IPS DF 19.7 (cell line): ENCODE data around the gene IRF9.

Source experiments
- DNase-seq: peaks from one replicate; pipeline ENCODE4 v3.0.0-alpha.2; 2013; ENCODE audit warnings: low read depth, low spot score

Gene IRF9

GRCh38 chr14:24131549-24131966 is 29.5 kb upstream of the IRF9 start:
- no peak for DNase-seq

- DNase-seq: no peak
Observed at GRCh38 chr14:24132061-24132685, 28.9 kb upstream of the IRF9 start.

DNA sequence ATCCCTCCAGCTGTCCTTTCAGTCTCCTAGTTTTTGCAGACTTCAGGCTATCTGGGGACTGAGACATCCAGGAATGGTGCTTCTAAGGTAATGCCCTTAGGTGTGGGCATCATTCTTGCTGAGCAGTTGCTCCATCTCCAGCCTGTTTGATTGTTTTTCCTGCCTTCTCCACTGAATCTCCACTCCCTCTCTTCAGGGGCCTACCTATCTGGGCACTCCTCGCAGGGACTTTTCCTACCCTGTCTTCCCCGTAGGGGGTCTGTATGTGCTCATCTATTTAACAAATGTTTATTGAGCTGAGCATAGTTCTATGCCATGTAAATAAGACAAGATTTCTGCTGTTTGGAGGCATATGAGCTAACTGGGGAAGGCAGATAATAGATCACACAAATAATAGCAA is 28.1 kb upstream of the IRF9 start:
- DNase-seq: no peak

DNA sequence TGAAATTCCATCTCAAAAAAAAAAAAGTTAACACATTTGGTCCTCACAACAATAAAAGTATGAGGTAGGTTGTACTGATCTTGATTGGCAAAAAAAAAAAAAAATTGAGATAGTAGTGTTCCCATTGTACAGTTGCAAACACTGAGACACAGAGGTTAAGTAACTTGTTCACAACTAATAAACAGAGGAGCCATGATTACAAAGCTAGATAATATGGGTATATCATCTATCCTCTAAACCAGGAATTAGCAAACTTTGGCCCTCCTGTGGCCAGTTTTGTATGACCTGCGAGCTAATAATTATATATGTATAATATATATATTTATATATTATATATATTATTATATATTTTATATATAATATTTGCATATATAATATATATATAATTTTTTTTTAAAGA is 27.3 kb upstream of the IRF9 start:
- no peak for DNase-seq

DNA sequence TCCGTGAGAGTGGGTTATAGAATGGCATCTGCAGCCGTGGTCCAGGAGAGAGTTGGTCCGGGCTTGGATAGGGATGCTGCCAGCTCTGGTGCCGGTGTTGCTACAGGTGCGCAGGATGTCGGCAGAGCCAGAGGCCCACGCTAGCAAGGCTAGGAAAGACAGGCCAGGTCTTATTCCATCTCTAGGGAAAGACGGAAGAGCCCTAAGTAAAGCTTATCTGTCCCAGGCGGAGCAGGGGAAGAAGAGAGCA is 25.6 kb upstream of the IRF9 start:
- no peak for DNase-seq

GRCh38 chr14:24135834-24136683 is 25.0 kb upstream of the IRF9 start, which contains the start of gene PSME1:
Gene PSME1, plus strand, starts transcription at chr14:24136194. Its CDS starts 69 bp downstream, at chr14:24136263.
- DNase-seq: no peak

- no peak for DNase-seq
Observed at GRCh38 chr14:24136684-24137528, 24.2 kb upstream of the IRF9 start.

GRCh38 chr14:24137529-24138395 is 23.3 kb upstream of the IRF9 start:
- no peak for DNase-seq

DNA sequence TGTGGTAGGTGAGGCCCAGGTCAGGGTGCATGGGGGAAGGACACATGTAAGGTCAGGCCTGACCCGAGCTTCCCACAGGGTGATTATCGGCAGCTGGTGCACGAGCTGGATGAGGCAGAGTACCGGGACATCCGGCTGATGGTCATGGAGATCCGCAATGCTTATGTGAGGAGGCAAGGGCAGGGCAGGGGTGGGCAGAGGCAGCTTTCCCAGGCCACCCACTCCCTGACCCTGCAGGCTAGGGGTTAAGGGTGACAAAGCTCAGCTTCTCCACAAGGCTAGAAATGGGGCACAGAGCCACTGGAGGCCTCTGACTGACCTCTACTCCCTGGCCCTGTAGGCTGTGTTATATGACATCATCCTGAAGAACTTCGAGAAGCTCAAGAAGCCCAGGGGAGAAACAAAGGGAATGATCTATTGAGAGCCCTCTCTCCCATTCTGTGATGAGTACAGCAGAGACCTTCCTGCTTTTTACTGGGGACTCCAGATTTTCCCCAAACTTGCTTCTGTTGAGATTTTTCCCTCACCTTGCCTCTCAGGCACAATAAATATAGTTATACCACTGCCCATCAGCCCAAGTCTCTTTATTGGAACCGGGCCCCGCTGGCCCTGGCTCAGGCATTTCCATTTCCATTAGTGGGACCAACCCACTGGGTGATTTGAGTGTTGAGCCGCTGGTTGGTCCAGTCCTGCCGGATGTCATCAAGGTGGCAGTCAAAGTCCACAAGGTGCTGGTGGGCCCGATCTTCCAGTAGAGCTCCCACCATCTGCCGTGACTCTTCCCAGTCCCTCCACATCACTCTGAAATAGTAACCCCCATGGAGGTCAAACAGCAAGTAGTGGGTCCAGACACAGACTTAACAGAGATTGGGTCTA is 22.4 kb upstream of the IRF9 start:
- DNase-seq: no peak

DNA sequence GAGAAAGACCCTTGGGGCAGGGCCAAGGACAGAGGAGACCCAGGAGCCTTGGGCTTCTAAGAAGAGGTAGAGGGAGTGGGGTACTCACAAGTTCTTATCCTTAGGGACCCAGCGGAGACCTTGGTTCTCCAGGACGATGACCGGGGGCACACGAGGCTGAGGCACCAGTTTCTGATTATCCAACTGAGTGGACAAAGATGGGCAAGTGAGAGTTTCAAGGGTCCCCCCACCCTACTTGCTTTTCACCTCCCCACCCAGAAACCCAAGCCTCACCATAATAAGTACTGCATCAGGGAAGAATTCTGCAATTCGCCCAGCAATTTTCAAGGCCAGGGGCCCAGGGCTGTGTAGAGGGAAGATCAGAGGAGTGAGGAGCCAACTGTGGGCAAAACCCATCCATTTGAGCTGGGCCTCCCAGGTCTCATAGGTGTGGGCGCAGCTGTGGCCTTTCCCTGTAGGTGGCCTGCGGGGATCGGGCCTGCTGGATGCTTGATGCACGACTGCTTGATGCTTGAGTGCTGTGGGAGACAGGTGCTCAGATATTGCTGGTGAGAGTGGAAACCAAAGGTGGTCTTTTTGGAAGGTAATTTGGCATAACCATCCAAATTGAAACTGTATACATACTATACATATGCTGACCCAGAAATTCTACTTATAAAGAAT is 21.7 kb upstream of the IRF9 start:
- DNase-seq: no peak

- peak; percentile 98 for DNase-seq
Observed at GRCh38 chr14:24141097-24141880, 19.8 kb upstream of the IRF9 start, which contains the start of gene EMC9. Gene EMC9, minus strand, starts transcription at chr14:24141591. Its CDS starts 287 bp downstream, at chr14:24141304.

DNA sequence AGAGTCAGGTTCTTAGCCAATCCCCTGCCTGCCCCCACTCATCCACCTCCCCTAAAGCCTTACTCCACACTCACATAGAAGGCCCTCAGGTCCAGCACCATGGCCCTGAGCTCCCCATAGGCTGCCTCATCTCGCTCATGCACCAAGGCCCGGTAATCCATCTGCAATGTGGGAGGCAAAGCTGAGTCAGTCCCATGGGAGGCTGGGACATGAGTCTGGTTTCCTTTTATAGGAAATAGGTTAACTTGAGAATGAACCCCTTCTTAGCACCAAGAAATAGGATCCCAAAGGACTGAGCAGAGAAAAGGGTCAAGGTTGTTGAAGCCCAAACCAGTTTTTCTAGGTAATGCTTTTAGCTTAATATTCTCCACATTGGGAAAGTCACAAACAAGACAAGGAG is 17.6 kb upstream of the IRF9 start:
- no peak for DNase-seq

- no peak for DNase-seq
Observed at GRCh38 chr14:24144451-24144850, 16.6 kb upstream of the IRF9 start.

- no peak for DNase-seq
Observed at GRCh38 chr14:24145219-24145618, 15.8 kb upstream of the IRF9 start.

DNA sequence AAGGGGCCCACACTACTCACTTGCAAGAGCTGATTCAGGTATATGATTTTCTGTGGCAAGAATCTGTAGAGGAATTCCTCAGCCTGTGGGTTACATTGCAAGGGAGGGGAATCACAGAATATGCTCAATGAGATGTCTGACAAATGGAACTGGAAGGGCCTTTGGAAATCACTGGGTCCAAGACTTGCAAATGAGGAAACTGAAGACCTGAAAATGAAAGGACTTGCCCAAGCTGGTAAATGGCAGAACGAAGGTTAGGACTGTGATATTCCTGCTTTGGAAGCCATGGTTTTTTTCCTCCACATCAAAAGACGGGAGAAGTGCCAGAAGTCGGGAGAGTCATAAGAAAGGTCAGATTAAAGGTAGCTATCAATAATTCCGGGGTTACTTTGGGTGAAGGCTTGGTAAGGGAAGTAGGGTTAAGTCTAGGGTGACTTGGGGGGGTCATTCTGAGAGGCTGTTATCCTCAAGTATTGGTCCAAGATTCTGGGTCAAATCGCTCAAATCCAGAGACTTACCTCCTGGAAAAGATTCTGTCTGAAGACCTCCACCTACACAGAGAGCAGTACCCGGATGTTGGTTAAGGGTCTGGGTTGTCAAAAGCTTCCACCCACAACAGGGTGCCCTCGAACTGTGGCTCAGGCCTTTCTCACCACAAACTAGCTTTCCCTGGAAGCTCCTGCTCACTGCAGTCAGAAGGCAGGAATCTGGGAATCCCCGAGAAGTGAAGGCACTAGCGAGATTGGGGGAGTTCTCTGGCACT is 15.2 kb upstream of the IRF9 start:
- DNase-seq: no peak

DNA sequence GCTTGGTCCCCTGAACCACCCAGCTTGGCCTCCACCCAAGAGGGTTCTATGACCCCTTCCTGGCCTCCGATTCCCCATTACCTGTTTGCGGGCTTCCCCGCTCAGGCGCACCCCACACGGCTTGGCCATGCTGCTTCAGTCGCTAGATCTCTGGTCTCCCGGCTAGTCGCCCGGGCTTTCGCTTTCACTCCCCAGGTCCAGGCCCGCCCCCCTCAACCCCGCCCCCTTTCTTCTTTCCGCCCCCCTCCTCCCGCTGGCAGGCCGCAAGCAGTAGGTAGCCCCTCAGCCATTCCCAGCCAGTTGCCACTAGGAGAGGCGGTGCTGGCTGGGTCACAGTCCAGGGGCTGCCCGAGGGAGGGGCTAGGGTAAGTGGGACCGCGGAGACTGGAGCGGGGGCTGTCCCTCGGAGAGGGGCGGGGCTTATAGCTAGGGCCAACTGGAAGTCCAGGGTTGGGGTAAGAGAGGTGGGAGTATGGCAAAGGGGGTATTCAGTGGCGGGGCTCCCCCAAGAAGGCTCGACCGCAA is 14.6 kb upstream of the IRF9 start, which contains the start of gene PSME2:
Gene PSME2 (minus strand): TSS at position 158 of the 525 bp plus-strand sequence. CDS start 29 bp downstream, at position 129.
- peak; percentile 88 for DNase-seq

DNA sequence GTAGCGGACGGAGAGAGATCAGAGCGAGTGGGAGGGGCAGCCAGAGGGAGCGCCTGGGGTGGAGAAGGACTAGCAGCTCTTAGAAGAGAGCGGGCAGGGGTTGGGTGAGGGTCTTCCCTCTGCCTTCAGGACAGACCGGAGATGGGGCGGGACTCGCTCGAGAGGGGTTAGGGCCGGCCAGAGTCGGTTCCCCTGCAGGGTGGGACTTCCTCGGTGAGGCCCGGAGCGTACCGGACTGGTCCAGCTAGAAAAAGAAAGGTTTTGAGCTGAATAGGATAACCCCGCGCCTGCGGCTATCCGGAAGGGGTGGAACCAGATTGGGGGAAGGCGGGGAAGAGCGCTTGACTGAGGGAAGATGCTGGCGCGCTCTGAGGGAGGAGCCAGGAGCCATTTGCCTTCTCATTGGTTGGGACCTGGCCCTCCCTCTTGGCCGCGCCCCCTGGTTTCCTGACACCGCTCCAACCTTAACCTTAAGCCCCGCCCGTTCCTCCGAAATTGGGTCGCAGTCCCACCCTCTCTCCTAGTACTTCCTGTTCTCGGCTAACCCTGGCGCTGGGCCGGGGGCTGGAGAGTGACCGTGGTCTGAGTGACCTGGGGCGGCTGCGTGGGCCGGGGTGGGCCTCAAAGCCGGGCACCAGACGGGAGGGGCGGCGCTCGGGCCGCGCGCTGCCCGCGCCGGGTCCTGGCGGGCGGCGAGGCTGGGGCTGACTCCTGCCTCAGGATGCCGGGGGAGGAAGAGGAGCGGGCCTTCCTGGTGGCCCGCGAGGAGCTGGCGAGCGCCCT is 13.9 kb upstream of the IRF9 start, which contains the start of gene RNF31:
Gene RNF31 (plus strand): TSS at position 521 of the 783 bp plus-strand sequence. CDS start 201 bp downstream, at position 722.
- peak; percentile 89 for DNase-seq
